ENCODE measurements around the gene TOPBP1. TPM values are rescaled to one million over a fixed set of nuclear protein-coding genes. Genes with fewer than 3 reads are reported as not detected.

The TOPBP1 gene
- total and polyA plus RNA-seq, 9 of the 15 experiments (the other 6 are each of a cell fraction or from before 2014, with no cell fraction given): 16.6 to 77.6 (median 58.2) TPM

- Histone ChIP-seq H3K79me2 (ENCODE audit: control insufficient read depth, insufficient read depth, low read length) (no peaks in the 10 kb centered on the region), H3K36me3 (ENCODE audit: control insufficient read depth, insufficient read depth, low read length) (peaks cover 91% of the 10 kb centered on the region), H3K4me3 (no peak overlapping the region), H3K4me2 (ENCODE audit: insufficient read depth, low read length) (no peak overlapping the region), H3K9me1 (ENCODE audit: control insufficient read depth, insufficient read depth, low read length) (no peaks in the 10 kb centered on the region), H3K27me3 (ENCODE audit: control insufficient read depth in 2 of 2, insufficient read depth in 2 of 2, low read length in 2 of 2) (no peaks in the 10 kb centered on the region), H3K27ac (ENCODE audit: extremely low read depth, low read depth, low read length) (no peak overlapping the region), H4K20me1 (replicated peaks; ENCODE audit: control insufficient read depth, insufficient read depth, low read length) (no peaks in the 10 kb centered on the region), H2AFZ (ENCODE audit: low read depth, low read length) (no peak overlapping the region), H3K9me3 (replicated peaks; ENCODE audit: control insufficient read depth, insufficient read depth, low read depth, low read length) (no peaks in the 10 kb centered on the region), H3K9ac (ENCODE audit: insufficient read depth in 1 of 2, low read depth in 2 of 2, low read length in 2 of 2) (no peak overlapping the region), H3K4me1 (replicated peaks in 1 of 2; ENCODE audit: control insufficient read depth in 2 of 2, insufficient read depth in 2 of 2, low read length in 2 of 2) (no peaks in the 10 kb centered on the region)
- 91% methylated on average over 2 of the region's 2 CpGs for WGBS (ENCODE audit: insufficient coverage, low coverage, missing lambda C conversion rate)
- intact Hi-C loops (cut with micrococcal nuclease): no loop called here
- ChIA-PET POLR2A (no interaction called here), CTCF (ENCODE audit: low intra/inter-chr PET ratio) (no interaction called here)
- ATAC-seq (no peak), DNase-seq (ENCODE audit: extremely low read depth in 1 of 4, low spot score in 3 of 4) (no peak), FAIRE-seq (no peak)
- no peak for TF ChIP-seq ZNF436 (CRISPR knock-in tag; IDR thresholded peaks at IDR 0.05)
- TF ChIP-seq IRF1 (CRISPR knock-in tag; IDR thresholded peaks at IDR 0.05; ENCODE audit: borderline replicate concordance): no peak
- no peak for TF ChIP-seq BCL6 (CRISPR knock-in tag; IDR thresholded peaks at IDR 0.05)
- TF ChIP-seq SPI1 (IDR thresholded peaks at IDR 0.05; ENCODE audit: borderline replicate concordance, low read depth, low read length): no peak
- BruUV-seq (replicated peaks): no TSS peak
- in situ Hi-C loops (cut with MboI): no loop called here
These were observed 18.1 kb downstream of the TOPBP1 start for GRCh38 chr3:133643611-133644010.

GRCh38 chr3:133641254-133641653 is 20.5 kb downstream of the TOPBP1 start:
- H3K9me1 ChIP-seq (ENCODE audit: control insufficient read depth, insufficient read depth, low read length): no peaks in the 10 kb centered on the region
- no peak for FAIRE-seq
- in situ Hi-C loops (cut with MboI): no loop called here
- ChIA-PET CTCF (ENCODE audit: low intra/inter-chr PET ratio) (no interaction called here), POLR2A (interaction anchor here (0.8 kb wide), 1 partner anchor 133 kb away, joined by 3 read pairs; no protein-coding TSS in a partner anchor)
- H4K20me1 ChIP-seq (replicated peaks; ENCODE audit: control insufficient read depth, insufficient read depth, low read length): no peaks in the 10 kb centered on the region
- H3K4me2 ChIP-seq (ENCODE audit: insufficient read depth, low read length): no peak overlapping the region
- no peaks in the 10 kb centered on the region for H3K9me3 ChIP-seq (replicated peaks; ENCODE audit: control insufficient read depth, insufficient read depth, low read depth, low read length)
- H3K9ac ChIP-seq (ENCODE audit: insufficient read depth in 1 of 2, low read depth in 2 of 2, low read length in 2 of 2): no peak overlapping the region
- intact Hi-C loops (cut with micrococcal nuclease): no loop called here
- DNase-seq (ENCODE audit: extremely low read depth in 1 of 4, low spot score in 3 of 4): no peak
- no peaks in the 10 kb centered on the region for H3K79me2 ChIP-seq (ENCODE audit: control insufficient read depth, insufficient read depth, low read length)
- BruUV-seq (replicated peaks): no TSS peak
- no peak for ATAC-seq
- H3K4me3 ChIP-seq: no peak overlapping the region
- WGBS (ENCODE audit: insufficient coverage, low coverage, missing lambda C conversion rate): 98% methylated on average over 4 of the region's 4 CpGs
- no peak overlapping the region for H2AFZ ChIP-seq (ENCODE audit: low read depth, low read length)
- H3K27me3 ChIP-seq (ENCODE audit: control insufficient read depth in 2 of 2, insufficient read depth in 2 of 2, low read length in 2 of 2): no peaks in the 10 kb centered on the region
- TF ChIP-seq MXI1 (IDR thresholded peaks at IDR 0.05; ENCODE audit: low read depth, low read length) (no peak), USF2 (CRISPR knock-in tag; IDR thresholded peaks at IDR 0.05) (no peak), JUND (IDR thresholded peaks at IDR 0.05; ENCODE audit: borderline replicate concordance, low read depth, low read length) (no peak), JUND (tag; IDR thresholded peaks at IDR 0.05; ENCODE audit: borderline replicate concordance, low read depth, low read length) (no peak), KHSRP (IDR thresholded peaks at IDR 0.05) (no peak), MXD1 (CRISPR knock-in tag; IDR thresholded peaks at IDR 0.05; ENCODE audit: borderline replicate concordance, poor library complexity, severe bottlenecking) (no peak), MECOM (CRISPR knock-in tag; IDR thresholded peaks at IDR 0.05) (no peak), RAD51 (IDR thresholded peaks at IDR 0.05; ENCODE audit: borderline replicate concordance, low read depth) (no peak), ZNF75A (CRISPR knock-in tag; IDR thresholded peaks at IDR 0.05) (no peak), ZNF583 (CRISPR knock-in tag; IDR thresholded peaks at IDR 0.05) (no peak)
- H3K27ac ChIP-seq (ENCODE audit: extremely low read depth, low read depth, low read length): no peak overlapping the region
- peaks cover 91% of the 10 kb centered on the region for H3K36me3 ChIP-seq (ENCODE audit: control insufficient read depth, insufficient read depth, low read length)
- H3K4me1 ChIP-seq (replicated peaks in 1 of 2; ENCODE audit: control insufficient read depth in 2 of 2, insufficient read depth in 2 of 2, low read length in 2 of 2): no peaks in the 10 kb centered on the region
